GM12864 (cell line): Measurements from ENCODE around the gene C16orf74.

ENCODE experiments used
- DNase-seq: peaks from one replicate; pipeline ENCODE4 v3.0.0-alpha.2; 2011; ENCODE audit warnings: low read depth
- H3K4me3 ChIP-seq: 2 replicates; pipeline ENCODE4 v1.5.1; 2011; ENCODE audit warnings: mild to moderate bottlenecking, low read depth, low read length, control low read depth
- TF ChIP-seq, protein P1 (sequence below): IDR thresholded peaks from 2 replicates; pipeline ENCODE4 v1.5.1; 2011; ENCODE audit warnings: low read depth, mild to moderate bottlenecking, moderate library complexity, low read length, control low read depth, inconsistent platforms; ENCODE audit errors: missing control alignments

Gene C16orf74

DNA sequence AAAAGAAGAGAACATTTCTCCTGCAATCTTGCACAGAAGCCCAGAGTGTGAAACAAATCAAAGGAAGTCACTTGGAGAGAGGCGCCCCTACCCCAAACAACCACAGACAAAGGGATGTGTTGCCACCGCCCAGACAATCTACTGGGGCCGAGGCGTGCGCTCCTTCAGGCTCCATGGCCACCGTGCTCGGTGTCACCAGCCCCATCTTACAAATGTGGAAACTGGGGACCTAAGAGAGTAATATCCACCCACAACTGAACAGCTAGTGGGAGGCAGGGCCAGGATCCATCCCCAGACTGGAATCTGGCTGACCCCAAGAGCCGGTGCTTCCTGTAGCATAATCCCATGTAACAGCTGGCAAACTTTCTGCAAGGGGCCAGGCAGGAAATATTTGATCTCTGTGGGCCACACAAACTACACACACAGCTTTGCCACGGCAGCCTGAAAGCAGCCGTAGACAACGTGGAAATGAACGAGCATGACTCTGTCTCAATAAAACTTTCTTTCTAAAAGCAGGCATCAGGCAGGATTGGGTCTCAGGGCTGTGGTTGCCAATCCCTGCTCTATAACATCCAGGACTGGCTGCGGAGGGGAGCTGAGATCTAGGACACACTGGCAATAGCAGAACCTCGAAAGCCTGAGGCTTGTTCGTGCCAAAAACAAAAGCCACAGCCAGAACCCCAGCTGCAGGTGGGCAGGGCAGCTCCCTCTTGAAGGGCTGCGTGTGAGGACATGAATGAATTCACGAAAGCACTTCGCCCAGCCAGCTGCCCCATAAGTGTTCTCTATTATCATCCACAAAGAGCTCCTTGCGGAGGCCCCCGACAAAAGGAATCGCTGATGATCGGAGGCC is 35.5 kb downstream of the C16orf74 start:
- no peak overlapping the region for H3K4me3 ChIP-seq
- no peak for DNase-seq
- TF ChIP-seq, protein P1, sequence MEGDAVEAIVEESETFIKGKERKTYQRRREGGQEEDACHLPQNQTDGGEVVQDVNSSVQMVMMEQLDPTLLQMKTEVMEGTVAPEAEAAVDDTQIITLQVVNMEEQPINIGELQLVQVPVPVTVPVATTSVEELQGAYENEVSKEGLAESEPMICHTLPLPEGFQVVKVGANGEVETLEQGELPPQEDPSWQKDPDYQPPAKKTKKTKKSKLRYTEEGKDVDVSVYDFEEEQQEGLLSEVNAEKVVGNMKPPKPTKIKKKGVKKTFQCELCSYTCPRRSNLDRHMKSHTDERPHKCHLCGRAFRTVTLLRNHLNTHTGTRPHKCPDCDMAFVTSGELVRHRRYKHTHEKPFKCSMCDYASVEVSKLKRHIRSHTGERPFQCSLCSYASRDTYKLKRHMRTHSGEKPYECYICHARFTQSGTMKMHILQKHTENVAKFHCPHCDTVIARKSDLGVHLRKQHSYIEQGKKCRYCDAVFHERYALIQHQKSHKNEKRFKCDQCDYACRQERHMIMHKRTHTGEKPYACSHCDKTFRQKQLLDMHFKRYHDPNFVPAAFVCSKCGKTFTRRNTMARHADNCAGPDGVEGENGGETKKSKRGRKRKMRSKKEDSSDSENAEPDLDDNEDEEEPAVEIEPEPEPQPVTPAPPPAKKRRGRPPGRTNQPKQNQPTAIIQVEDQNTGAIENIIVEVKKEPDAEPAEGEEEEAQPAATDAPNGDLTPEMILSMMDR: no peak

DNA sequence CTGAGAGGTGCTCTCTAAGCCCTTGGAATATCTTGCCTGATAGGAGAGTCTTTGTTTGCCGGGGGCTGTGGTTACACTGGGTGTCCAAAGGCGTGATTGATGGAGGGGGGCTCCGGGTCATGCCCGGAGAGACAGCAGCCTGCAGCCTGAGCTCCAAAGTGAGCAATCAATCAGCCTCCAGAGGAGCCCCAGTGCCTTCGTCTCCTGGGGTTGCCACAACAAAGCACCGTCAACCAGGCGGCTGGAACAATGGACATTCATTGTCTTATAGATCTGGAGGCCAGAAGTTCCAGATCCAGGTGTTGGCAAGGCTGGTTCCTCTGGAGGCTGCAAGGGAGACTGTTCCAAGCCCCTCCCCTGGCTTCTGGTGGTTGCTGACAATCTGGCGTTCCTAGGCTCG is 38.1 kb downstream of the C16orf74 start:
- no peak overlapping the region for H3K4me3 ChIP-seq
- TF ChIP-seq, protein P1: no peak
- DNase-seq: no peak

DNA sequence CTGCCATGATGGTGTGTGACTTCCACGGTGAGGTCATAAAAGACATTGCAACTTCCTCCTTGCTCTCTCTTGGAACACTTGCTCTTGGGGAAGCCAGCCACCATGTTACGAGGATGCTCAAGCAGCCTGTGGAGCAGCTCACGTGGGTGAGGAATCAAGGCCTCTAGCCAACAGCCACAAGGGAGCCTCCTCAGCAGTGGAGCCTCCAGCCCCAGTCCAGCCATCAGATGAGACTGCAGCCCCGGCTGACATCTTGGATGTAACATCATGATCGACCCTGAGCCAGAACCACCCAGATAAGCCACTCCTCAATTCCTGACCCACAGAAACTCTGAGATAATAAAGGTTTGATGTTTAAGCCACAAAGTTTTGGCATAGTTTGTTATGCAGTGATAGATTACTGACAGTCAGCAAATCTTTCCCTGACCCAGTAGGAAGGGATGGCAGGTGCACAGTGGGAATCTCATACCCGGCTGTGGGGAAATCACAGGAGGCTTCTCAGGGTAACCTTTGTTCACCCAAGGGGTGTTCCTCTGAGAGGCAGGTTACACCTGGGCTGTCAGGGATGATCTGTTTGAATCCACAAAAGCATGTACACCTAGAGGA is 38.8 kb downstream of the C16orf74 start:
- no peak for DNase-seq
- H3K4me3 ChIP-seq: no peak overlapping the region
- TF ChIP-seq, protein P1: no peak

DNA sequence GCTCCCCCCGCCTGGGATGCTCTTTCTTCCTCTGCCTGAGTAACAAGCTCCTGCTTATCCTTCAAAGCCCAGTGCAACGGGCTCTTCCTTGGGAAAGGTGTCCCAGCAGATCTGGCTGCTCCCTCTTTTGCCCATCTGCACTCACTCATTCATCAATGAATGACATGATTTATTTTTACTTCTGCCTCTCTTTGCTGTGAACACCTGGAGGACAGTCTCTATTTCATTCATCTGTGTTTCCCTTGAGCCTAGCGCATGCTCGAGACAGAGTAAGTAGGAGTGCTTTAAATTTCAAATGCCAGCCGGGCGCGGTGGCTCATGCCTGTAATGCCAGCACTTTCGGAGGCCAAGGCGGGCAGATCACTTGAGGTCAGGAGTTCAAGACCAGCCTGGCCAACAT is 40.2 kb downstream of the C16orf74 start:
- TF ChIP-seq, protein P1: no peak
- no peak for DNase-seq
- no peak overlapping the region for H3K4me3 ChIP-seq

DNA sequence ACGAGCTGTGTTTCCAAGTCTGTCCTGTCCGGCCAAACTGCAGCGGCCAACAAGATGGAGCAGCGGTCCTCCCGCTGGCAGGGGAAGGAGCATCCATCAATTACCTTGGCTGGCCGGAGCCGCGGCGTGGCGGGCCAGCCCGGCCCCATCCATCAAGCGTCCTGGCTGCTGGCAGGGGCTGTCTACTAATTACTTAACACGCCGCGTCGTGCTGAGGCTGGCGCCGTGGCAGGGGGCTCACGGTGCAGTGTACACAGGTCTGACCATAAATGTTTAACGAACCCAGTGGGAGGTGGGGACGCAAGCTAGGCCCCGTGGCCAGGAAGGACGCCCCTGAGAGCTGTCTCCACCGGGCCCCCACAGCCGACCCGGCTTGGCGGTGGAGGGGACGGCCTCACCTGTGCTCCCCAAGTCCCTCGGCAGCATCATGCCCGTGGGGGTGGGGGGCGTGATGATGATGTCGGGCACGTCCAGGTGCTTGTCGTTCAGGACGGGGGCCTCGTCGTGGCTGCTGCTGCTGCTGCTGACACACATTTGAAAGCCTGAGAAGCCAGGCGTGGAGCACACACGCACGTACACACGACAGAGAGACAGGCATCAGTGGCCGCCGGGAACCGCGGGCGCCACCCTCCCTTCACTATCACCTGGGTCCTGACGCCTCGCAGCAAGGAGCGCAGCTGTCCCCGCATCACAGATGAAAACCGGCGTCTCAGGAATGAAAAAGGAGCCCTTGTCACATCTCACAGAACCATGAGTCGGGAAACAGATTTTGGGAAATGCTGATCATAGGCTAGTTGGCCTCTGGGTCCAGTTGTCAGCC is 40.9 kb downstream of the C16orf74 start:
- no peak overlapping the region for H3K4me3 ChIP-seq
- no peak for DNase-seq
- TF ChIP-seq, protein P1: no peak

DNA sequence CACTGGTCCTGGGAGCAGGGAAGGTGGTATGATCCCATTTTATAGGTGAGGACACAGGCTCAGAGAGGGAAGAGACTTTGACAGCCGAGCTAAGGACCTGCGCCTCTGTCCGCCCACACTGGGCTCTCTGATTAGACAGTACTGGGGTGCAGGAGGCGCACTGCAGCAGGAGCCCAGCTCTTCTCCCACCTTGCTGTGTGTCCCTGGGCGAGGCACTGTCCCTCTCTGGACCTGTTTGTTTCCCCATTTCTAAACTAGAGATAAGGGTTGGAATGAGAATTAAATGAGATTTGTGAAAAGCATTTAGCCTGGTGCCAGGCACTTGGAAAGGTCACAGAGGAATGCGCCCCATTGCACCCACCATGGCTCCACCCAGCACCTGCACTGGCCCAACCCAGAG is 42.6 kb downstream of the C16orf74 start:
- no peak overlapping the region for H3K4me3 ChIP-seq
- no peak for DNase-seq
- TF ChIP-seq, protein P1: no peak
